NCI-H2196 treated with DMSO at 0.1 percent for 48 hours (cell line): ENCODE results near the gene NECTIN2.

Experiments used
- DNase-seq: peaks from one replicate; lab custom pipeline; 2025; ENCODE audit not compliant: unreplicated experiment; lab: John Stamatoyannopoulos, UW

Gene NECTIN2

GRCh38 chr19:44845612-44846454 lies at the start of gene NECTIN2:
NECTIN2 (plus strand) TSS chr19:44846297; CDS start chr19:44846526, 229 bp downstream.
- peak; percentile 97 for DNase-seq

GRCh38 chr19:44796701-44797115 lies 49.4 kb upstream of the NECTIN2 start:
- DNase-seq = peak; percentile 79

- DNase-seq = no peak
These were observed 46.3 kb upstream of the NECTIN2 start for GRCh38 chr19:44799627-44800346.

GRCh38 chr19:44800461-44800860 lies 45.6 kb upstream of the NECTIN2 start:
- peak; percentile 59 for DNase-seq

- no peak for DNase-seq
These were observed 42.4 kb upstream of the NECTIN2 start for GRCh38 chr19:44803442-44804428.

- no peak for DNase-seq
These were observed 39.8 kb upstream of the NECTIN2 start for GRCh38 chr19:44806291-44806690.

GRCh38 chr19:44807162-44807561 lies 38.9 kb upstream of the NECTIN2 start:
- peak; percentile 89 for DNase-seq

GRCh38 chr19:44807652-44808462 lies 38.2 kb upstream of the NECTIN2 start:
- DNase-seq = peak; percentile 87

GRCh38 chr19:44808463-44809371 lies 37.4 kb upstream of the NECTIN2 start, which contains the start of gene BCAM:
BCAM (plus strand) TSS chr19:44809103; CDS start chr19:44809125, 22 bp downstream.
- DNase-seq = peak; percentile 61

- DNase-seq = no peak
These were observed 36.4 kb upstream of the NECTIN2 start for GRCh38 chr19:44809577-44810233.

GRCh38 chr19:44810234-44811121 lies 35.6 kb upstream of the NECTIN2 start:
- no peak for DNase-seq

GRCh38 chr19:44811122-44811419 lies 35.0 kb upstream of the NECTIN2 start:
- DNase-seq = no peak

GRCh38 chr19:44812142-44812718 lies 33.9 kb upstream of the NECTIN2 start:
- no peak for DNase-seq

- DNase-seq = no peak
These were observed 32.8 kb upstream of the NECTIN2 start for GRCh38 chr19:44813070-44813840.

- no peak for DNase-seq
These were observed 32.1 kb upstream of the NECTIN2 start for GRCh38 chr19:44813841-44814470.

GRCh38 chr19:44814517-44814916 lies 31.6 kb upstream of the NECTIN2 start:
- DNase-seq = no peak
